Measurements from ENCODE around the gene SLC44A5.

Gene SLC44A5

DNA sequence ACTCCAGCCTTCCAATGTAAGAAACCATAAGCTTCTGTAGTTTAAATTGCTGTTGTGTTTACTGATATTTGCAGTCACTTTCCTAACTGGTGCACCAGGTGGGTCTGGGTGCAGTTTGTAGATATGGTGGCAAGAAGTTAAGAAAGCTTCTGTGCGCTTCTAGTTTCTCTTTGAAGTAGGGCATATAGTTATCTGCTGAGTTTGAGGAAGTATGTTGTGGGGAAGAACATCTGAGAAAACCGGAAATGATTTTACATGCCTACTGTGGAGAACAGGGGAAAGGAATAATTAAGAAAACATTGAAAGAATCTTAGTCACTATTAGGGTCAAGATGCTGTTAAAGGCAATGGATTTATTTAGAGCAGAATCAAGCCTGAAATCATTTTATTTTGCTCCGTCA, 14.9 kb upstream of the SLC44A5 start:
- Histone ChIP-seq H3K4me2 (no peak overlapping the region), H3K4me1 (peaks cover 0 to 6% (median 0%) of the 10 kb centered on the region in 10 experiments; a peak in 1 of 20 replicates)

GRCh38 chr1:75618382-75618781, 7.5 kb upstream of the SLC44A5 start:
- Histone ChIP-seq H3K4me2 (no peak overlapping the region), H3K4me1 (peaks cover 0 to 16% (median 13%) of the 10 kb centered on the region in 10 experiments; a peak in 13 of 20 replicates), H3K27me3 (peaks cover 9 to 22% (median 12%) of the 10 kb centered on the region in 11 experiments), H3K36me3 (no peaks in the 10 kb centered on the region), H3K9me3 (replicated peaks in 1 of 11) (no peaks in the 10 kb centered on the region), H3K9ac (no peak overlapping the region), H3K27ac (no peak overlapping the region), H4K20me1 (0 out of 22 replicates have a peak, but pooled peaks cover 0 to 4% (median 0%) of the 10 kb centered on the region in 11 experiments), H3K4me3 (no peak overlapping the region)
- no peak for TF ChIP-seq Cebpa-rat (IDR thresholded peaks at IDR 0.05)

More for the DNA sequence above, 14.9 kb upstream of the SLC44A5 start:
- Histone ChIP-seq H3K27ac (no peak overlapping the region), H3K27me3 (no peaks in the 10 kb centered on the region), H3K9ac (no peak overlapping the region), H3K9me3 (replicated peaks in 1 of 11) (no peaks in the 10 kb centered on the region), H3K4me3 (no peak overlapping the region), H3K36me3 (no peaks in the 10 kb centered on the region), H4K20me1 (no peaks in the 10 kb centered on the region)
- TF ChIP-seq Cebpa-rat (IDR thresholded peaks at IDR 0.05): no peak

DNA sequence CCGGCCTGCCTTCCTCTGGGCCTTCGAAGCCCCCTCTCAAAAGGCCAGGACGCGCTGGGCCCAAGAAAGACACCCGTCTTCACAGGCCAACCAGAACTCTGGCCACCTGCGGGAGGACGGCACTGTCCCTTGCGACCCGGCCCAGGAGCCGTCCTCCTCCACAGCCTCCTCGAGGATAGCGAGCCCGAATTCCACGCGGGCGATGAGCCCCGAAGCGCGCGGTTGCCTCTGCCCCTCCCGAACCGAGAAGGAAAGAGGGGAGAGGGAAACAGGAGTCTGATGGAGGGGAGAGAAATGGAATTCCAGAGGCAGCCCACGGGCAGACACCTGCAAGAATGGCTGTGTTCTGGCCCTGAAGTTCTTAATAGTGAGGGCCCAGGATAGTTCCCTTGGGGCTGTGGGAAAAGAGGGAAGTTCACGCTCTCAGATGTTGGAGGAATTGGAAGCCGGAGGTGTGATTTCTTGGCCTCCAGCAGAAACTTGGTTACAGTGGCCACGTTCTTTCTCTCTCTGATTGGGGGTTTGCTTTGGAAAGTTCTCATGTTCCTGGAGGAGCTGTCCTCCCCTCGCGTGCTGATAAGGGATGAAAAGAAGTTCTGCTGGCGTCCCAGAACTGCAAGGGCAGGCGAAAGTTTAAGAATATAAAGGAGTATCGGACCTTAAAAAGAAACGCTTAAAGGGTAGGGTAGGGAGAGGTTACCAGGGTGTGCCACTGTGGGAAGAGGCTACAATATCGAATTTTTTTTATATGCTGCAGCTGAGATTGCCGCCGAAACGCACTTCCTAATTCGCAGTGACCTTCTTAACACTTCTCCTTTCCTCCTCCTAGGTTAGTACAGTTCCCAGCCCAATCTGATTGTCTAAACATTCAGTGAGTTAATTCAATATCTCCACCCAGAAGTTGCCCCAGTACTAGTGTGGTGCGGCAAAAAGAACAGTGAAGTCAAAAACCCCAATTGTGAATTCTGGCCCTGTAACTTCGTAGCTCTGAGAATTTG, 5.8 kb upstream of the SLC44A5 start:
- peak overlapping the region; percentile 58 to 76 (median 72); a peak in 17 of 20 replicates for H3K4me3 ChIP-seq
- H3K4me1 ChIP-seq: peaks cover 0 to 16% (median 13%) of the 10 kb centered on the region in 10 experiments; a peak in 13 of 20 replicates
- H3K9me3 ChIP-seq (replicated peaks in 1 of 11): no peaks in the 10 kb centered on the region
- peak overlapping the region in 6 of 11 experiments; percentile 26 to 78 (median 68); a peak in 8 of 22 replicates for H3K9ac ChIP-seq
- H3K27me3 ChIP-seq: peaks cover 9 to 22% (median 12%) of the 10 kb centered on the region in 11 experiments
- H3K4me2 ChIP-seq: peak overlapping the region; percentile 81 to 98 (median 93)
- TF ChIP-seq Cebpa-rat (IDR thresholded peaks at IDR 0.05): no peak
- H3K27ac ChIP-seq: no peak overlapping the region
- no peaks in the 10 kb centered on the region for H3K36me3 ChIP-seq
- 0 out of 22 replicates have a peak, but pooled peaks cover 0 to 4% (median 0%) of the 10 kb centered on the region in 11 experiments for H4K20me1 ChIP-seq

DNA sequence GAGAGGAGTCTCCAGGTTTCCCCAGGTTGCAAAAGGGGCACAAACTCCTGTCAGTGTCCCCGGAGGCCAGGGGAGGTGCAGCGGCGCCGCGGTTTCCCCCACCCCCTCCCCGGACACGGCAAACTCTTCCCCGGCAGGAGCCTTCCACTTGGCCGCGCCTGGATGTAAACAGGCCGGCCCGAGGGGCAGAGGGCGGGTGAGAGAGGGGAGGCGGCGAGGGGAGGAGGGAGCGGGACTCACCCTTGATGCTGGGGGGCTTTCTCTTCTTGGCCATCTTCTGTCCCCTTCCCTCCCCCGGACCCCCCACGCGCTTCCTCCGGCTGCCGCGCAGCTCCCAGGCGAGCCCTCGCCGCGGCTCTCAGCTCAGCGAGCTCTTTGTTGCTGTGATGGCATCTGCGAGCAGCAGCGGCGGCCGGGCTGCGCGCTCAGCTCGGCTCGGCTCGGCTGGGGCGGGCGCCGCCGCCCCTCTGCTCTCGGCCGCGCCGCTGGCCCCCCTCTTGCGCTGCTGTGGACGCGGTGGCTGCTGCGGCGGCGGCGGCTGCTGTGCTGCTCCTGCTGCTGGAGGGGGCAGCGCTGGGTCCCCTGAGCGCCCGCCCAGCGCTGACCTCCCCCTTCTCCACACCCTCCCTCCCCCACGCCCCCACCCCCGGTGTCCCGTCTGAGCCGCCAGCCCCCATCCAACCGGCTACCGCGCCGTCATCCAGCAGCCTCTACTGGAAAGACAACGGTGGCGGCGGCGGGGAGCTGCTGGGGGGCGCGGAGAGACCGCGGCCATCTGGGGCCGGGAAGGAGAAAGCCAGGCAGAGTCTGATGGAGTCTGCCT, 4.9 kb upstream of the SLC44A5 start:
- no peaks in the 10 kb centered on the region for H3K9me3 ChIP-seq (replicated peaks in 1 of 11)
- H3K4me3 ChIP-seq: peak overlapping the region; percentile 58 to 76 (median 72)
- peak overlapping the region; percentile 81 to 98 (median 93) for H3K4me2 ChIP-seq
- peaks cover 9 to 22% (median 12%) of the 10 kb centered on the region in 11 experiments for H3K27me3 ChIP-seq
- no peaks in the 10 kb centered on the region for H3K36me3 ChIP-seq
- 0 out of 22 replicates have a peak, but pooled peaks cover 0 to 4% (median 0%) of the 10 kb centered on the region in 11 experiments for H4K20me1 ChIP-seq
- peaks cover 5 to 19% (median 13%) of the 10 kb centered on the region in 10 experiments; a peak in 16 of 20 replicates for H3K4me1 ChIP-seq
- H3K27ac ChIP-seq: peak overlapping the region in 8 of 11 experiments; percentile 25 to 57 (median 40); a peak in 10 of 22 replicates
- no peak for TF ChIP-seq Cebpa-rat (IDR thresholded peaks at IDR 0.05)
- peak overlapping the region; percentile 45 to 79 (median 74); a peak in 21 of 22 replicates for H3K9ac ChIP-seq

DNA sequence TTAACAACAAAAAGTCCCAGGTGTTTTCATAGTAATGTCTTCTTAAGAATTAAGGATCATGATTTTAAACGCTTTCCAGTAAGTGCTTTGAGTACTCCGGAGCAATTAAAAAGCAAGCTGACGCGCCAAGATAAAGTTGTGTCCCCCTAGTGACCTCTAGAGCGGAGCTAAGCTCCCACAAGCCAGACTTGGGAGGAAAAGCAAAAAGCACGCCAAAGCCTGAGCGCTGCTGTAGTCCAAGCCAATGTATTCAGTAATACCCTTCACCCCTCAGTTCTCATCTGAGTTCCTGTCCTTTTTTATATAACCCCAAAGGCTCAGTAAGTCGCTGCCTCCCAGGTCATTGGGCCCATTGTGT, 3.5 kb upstream of the SLC44A5 start:
- Histone ChIP-seq H3K9me3 (replicated peaks in 1 of 11) (no peaks in the 10 kb centered on the region), H3K4me3 (peak overlapping the region; percentile 58 to 76 (median 72); a peak in 16 of 20 replicates), H4K20me1 (0 out of 22 replicates have a peak, but pooled peaks cover 0 to 4% (median 0%) of the 10 kb centered on the region in 11 experiments), H3K27ac (no peak overlapping the region), H3K4me1 (peaks cover 10 to 23% (median 15%) of the 10 kb centered on the region in 10 experiments; a peak in 16 of 20 replicates), H3K9ac (no peak overlapping the region), H3K4me2 (peak overlapping the region; percentile 81 to 98 (median 93)), H3K36me3 (no peaks in the 10 kb centered on the region), H3K27me3 (peaks cover 9 to 22% (median 12%) of the 10 kb centered on the region in 11 experiments)
- no peak for TF ChIP-seq Cebpa-rat (IDR thresholded peaks at IDR 0.05)

DNA sequence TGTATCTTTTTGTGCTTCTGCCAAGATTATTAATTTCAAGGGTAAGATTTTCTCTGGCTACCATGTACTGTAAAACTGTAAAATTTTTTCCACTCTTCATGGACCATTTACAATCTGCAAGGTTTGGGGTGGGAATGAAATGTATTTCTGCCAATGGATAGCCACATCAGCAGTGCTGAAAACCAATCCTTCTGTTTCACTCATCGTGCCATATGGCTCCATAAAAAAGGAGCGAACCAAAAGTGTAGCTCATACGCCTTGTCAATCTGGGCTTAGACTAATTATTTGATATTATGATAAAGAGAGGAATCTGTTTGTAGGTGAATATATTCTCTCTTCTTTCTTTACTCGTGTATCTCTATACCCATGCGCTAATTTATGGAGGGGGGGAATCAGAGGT, 3.0 kb upstream of the SLC44A5 start:
- Histone ChIP-seq H3K36me3 (no peaks in the 10 kb centered on the region), H3K27ac (no peak overlapping the region), H3K4me1 (peaks cover 10 to 23% (median 15%) of the 10 kb centered on the region in 10 experiments; a peak in 16 of 20 replicates), H3K9me3 (replicated peaks in 1 of 11) (no peaks in the 10 kb centered on the region), H3K4me2 (no peak overlapping the region), H4K20me1 (0 out of 22 replicates have a peak, but pooled peaks cover 0 to 4% (median 0%) of the 10 kb centered on the region in 11 experiments), H3K27me3 (peaks cover 9 to 22% (median 12%) of the 10 kb centered on the region in 11 experiments), H3K9ac (no peak overlapping the region), H3K4me3 (no peak overlapping the region)
- no peak for TF ChIP-seq Cebpa-rat (IDR thresholded peaks at IDR 0.05)

DNA sequence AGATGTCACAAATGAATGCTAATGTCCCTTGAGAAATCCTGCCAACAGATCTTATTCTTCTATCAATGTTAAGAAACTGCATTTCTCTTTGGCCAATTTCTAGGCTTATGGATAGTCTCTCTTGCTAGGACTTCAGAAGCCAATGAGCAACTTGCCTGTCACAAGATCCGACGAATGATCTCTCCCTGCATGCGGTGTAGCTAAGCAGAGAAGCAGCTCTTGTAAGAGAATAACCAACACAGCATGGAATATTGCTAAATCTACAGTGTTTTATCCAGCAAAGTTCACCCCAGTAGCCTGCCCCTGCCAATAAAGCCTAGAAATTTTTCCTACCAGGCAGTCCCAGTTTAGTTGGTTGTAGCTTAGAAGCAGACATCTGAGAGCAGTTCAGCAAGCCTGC, 2.1 kb upstream of the SLC44A5 start:
- no peaks in the 10 kb centered on the region for H3K9me3 ChIP-seq (replicated peaks in 1 of 11)
- no peak overlapping the region for H3K27ac ChIP-seq
- H4K20me1 ChIP-seq: 0 out of 22 replicates have a peak, but pooled peaks cover 0 to 4% (median 0%) of the 10 kb centered on the region in 11 experiments
- H3K4me2 ChIP-seq: no peak overlapping the region
- H3K36me3 ChIP-seq: no peaks in the 10 kb centered on the region
- H3K4me1 ChIP-seq: peaks cover 10 to 23% (median 15%) of the 10 kb centered on the region in 10 experiments; a peak in 16 of 20 replicates
- no peak overlapping the region for H3K9ac ChIP-seq
- no peak for TF ChIP-seq Cebpa-rat (IDR thresholded peaks at IDR 0.05)
- H3K27me3 ChIP-seq: peaks cover 9 to 22% (median 12%) of the 10 kb centered on the region in 11 experiments
- no peak overlapping the region for H3K4me3 ChIP-seq

DNA sequence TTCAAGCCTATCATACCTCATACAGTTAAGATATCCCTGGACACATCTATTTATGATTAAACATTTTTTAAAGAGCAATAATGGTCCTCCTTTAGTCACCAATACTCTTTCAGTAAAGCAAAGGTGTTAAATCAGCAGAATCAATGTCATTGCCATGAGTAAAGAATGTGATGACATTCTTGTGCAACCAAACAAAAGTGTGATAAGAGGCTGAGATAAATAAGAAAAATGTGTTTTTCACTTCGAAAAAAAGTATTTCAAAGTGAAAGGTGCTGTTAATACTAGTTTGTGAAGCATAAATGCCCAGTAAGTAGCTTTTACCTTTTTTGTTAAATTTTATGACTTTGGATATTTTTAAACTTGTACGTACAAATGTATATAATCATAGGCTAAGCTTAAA, 8.4 kb downstream of the SLC44A5 start:
- Histone ChIP-seq H3K9ac (no peak overlapping the region), H3K4me1 (no peaks in the 10 kb centered on the region), H3K9me3 (replicated peaks in 1 of 11) (peaks cover 0 to 9% (median 0%) of the 10 kb centered on the region in 11 experiments; a peak in 3 of 22 replicates), H3K27me3 (no peaks in the 10 kb centered on the region), H4K20me1 (no peaks in the 10 kb centered on the region), H3K4me3 (no peak overlapping the region), H3K36me3 (no peaks in the 10 kb centered on the region), H3K27ac (no peak overlapping the region), H3K4me2 (no peak overlapping the region)
- no peak for TF ChIP-seq Cebpa-rat (IDR thresholded peaks at IDR 0.05)

All from BLaER1 treated with 17β-estradiol and CSF1 and Interleukin-3, amounts not matched to agents 10 nM and 100 nM (cell line).